PC-9 (cell line): ENCODE results near the gene HELZ. TPM values are rescaled to one million over a fixed set of nuclear protein-coding genes. Genes with fewer than 3 reads are reported as not detected.
A peak's percentile ranks its signal among the peaks of the same experiment; 100 is the strongest.

ENCODE experiments used
- BruUV-seq: library from RNA; stranded (reverse); fragments of 400-500 nt; replicated peaks from 2 replicates; lab custom pipeline; 2021; lab: Mats Ljungman, UMichigan
- CTCF ChIA-PET: fragments of 300-600 bp; sonication (Branson Sonifier 250); formaldehyde crosslinking; loops from one replicate; lab custom pipeline; 2022; ENCODE audit warnings: antibody characterized with exemption; lab: Charles Lee
- POLR2A ChIA-PET: fragments of 300-600 bp; sonication (Branson Sonifier 250); formaldehyde crosslinking; loops from one replicate; lab custom pipeline; 2022; ENCODE audit warnings: antibody characterized with exemption; ENCODE audit not compliant: unreplicated experiment; lab: Charles Lee
- DNase-seq, 2 experiments: peaks; one replicate each; pipeline versions ENCODE4 v3.0.0 to v3.0.0-alpha.2; 2015 to 2022; ENCODE audit warnings: mixed read lengths in 1 of 2
- H2AFZ ChIP-seq: fragments of 200-600 bp; sonication (generic); 2 replicates; pipeline ENCODE4 v1.8.1; 2017; ENCODE audit warnings: antibody characterized with exemption
- H3F3A ChIP-seq: fragments of 200-600 bp; sonication (generic); 2 replicates; pipeline ENCODE4 v1.8.1; 2017; ENCODE audit warnings: antibody characterized with exemption, mild to moderate bottlenecking, low read depth; ENCODE audit not compliant: insufficient read depth
- H3K27ac ChIP-seq: fragments of 200-600 bp; sonication (generic); 2 replicates; pipeline ENCODE4 v1.6.1; 2016; ENCODE audit warnings: mixed run types
- H3K27me3 ChIP-seq: fragments of 200-600 bp; sonication (generic); 2 replicates; pipeline ENCODE4 v1.6.1; 2016; ENCODE audit warnings: low read depth, mixed run types; ENCODE audit not compliant: insufficient read depth
- H3K36me3 ChIP-seq: fragments of 200-600 bp; sonication (generic); 2 replicates; pipeline ENCODE4 v1.6.1; 2016; ENCODE audit warnings: low read depth, mixed run types
- H3K4me1 ChIP-seq: fragments of 200-600 bp; sonication (generic); replicated peaks from 2 replicates; pipeline ENCODE4 v1.6.1; 2016; ENCODE audit warnings: mixed run types; ENCODE audit not compliant: insufficient read depth
- H3K4me2 ChIP-seq: fragments of 200-600 bp; sonication (generic); 2 replicates; pipeline ENCODE4 v1.6.1; 2017; ENCODE audit warnings: mixed run types
- H3K4me3 ChIP-seq: fragments of 200-600 bp; sonication (generic); 2 replicates; pipeline ENCODE4 v1.6.1; 2016; ENCODE audit warnings: mixed run types
- H3K79me2 ChIP-seq: fragments of 200-600 bp; sonication (generic); 2 replicates; pipeline ENCODE4 v1.6.1; 2017; ENCODE audit warnings: low read depth, mixed run types
- H3K9me2 ChIP-seq: fragments of 200-600 bp; sonication (generic); 2 replicates; pipeline ENCODE4 v1.8.1; 2017; ENCODE audit warnings: mild to moderate bottlenecking; ENCODE audit not compliant: insufficient read depth
- H3K9me3 ChIP-seq: fragments of 200-600 bp; sonication (generic); 2 replicates; pipeline ENCODE4 v1.8.1; 2016; ENCODE audit warnings: low read depth; ENCODE audit not compliant: insufficient read depth
- H4K20me1 ChIP-seq: fragments of 200-600 bp; sonication (generic); 2 replicates; pipeline ENCODE4 v1.8.1; 2017; ENCODE audit not compliant: insufficient read depth
- CTCF ChIP-seq: fragments of 200-600 bp; sonication (generic); conservative IDR thresholded peaks from 2 replicates; pipeline ENCODE4 v1.6.1; 2017; ENCODE audit warnings: mixed run types, antibody characterized with exemption, mild to moderate bottlenecking, moderate library complexity
- EZH2 ChIP-seq: fragments of 200-600 bp; sonication (generic); IDR thresholded peaks from 2 replicates; pipeline ENCODE4 v1.8.0; 2017; ENCODE audit warnings: antibody characterized with exemption, low read depth
- intact Hi-C: fragments of 100-400 bp; cut with micrococcal nuclease; formaldehyde crosslinking; loops from one replicate; pipeline ENCODE4 v1.10.0; 2022; ENCODE audit not compliant: unreplicated experiment
- total RNA-seq: library from RNA; stranded (reverse); gene quantifications from 2 replicates; pipeline ENCODE4 v1.2.3, GENCODE V29; 2021

The HELZ gene
- total RNA-seq, 1 experiment from 2014 or later, result 38.0 TPM

GRCh38 chr17:67161573-67161972, 83.4 kb downstream of the HELZ start:
- H2AFZ ChIP-seq, result no peak overlapping the region
- H3F3A ChIP-seq, result no peaks in the 10 kb centered on the region
- no peaks in the 10 kb centered on the region for H3K27me3 ChIP-seq
- no peak overlapping the region for H3K4me3 ChIP-seq
- H3K79me2 ChIP-seq, result no peaks in the 10 kb centered on the region
- no peaks in the 10 kb centered on the region for H3K4me1 ChIP-seq
- no TSS peak for BruUV-seq
- H3K9me3 ChIP-seq, result no peaks in the 10 kb centered on the region
- intact Hi-C loops, result no loop called here
- no peak for DNase-seq
- H3K36me3 ChIP-seq, result peaks cover 7% of the 10 kb centered on the region; the same call in 1 of the 2 replicates
- H4K20me1 ChIP-seq, result no peaks in the 10 kb centered on the region; the same call in 1 of the 2 replicates
- H3K27ac ChIP-seq, result no peak overlapping the region
- TF ChIP-seq CTCF (no peak), EZH2 (no peak)
- H3K9me2 ChIP-seq, result no peaks in the 10 kb centered on the region
- ChIA-PET CTCF (no interaction called here), POLR2A (no interaction called here)
- no peak overlapping the region for H3K4me2 ChIP-seq

GRCh38 chr17:67160791-67161190, 84.2 kb downstream of the HELZ start:
- Histone ChIP-seq H3K27ac (no peak overlapping the region), H3F3A (no peaks in the 10 kb centered on the region), H3K79me2 (no peaks in the 10 kb centered on the region), H3K36me3 (peaks cover 3% of the 10 kb centered on the region; the same call in 1 of the 2 replicates), H3K4me3 (no peak overlapping the region), H3K9me3 (no peaks in the 10 kb centered on the region), H2AFZ (no peak overlapping the region), H3K9me2 (no peaks in the 10 kb centered on the region), H3K4me1 (no peaks in the 10 kb centered on the region), H3K4me2 (no peak overlapping the region), H3K27me3 (no peaks in the 10 kb centered on the region), H4K20me1 (no peaks in the 10 kb centered on the region; the same call in 1 of the 2 replicates)
- TF ChIP-seq EZH2 (no peak), CTCF (no peak)
- intact Hi-C loops, result no loop called here
- no TSS peak for BruUV-seq
- DNase-seq, result no peak
- ChIA-PET POLR2A (no interaction called here), CTCF (no interaction called here)

- TF ChIP-seq CTCF, result peak; percentile 46; the same call in 1 of the 2 replicates
- no peak for TF ChIP-seq EZH2
- Histone ChIP-seq H3K36me3 (no peaks in the 10 kb centered on the region), H3K79me2 (no peaks in the 10 kb centered on the region), H2AFZ (no peak overlapping the region), H3F3A (peaks cover 5% of the 10 kb centered on the region; the same call in 1 of the 2 replicates), H4K20me1 (peaks cover 3% of the 10 kb centered on the region), H3K9me3 (no peaks in the 10 kb centered on the region), H3K9me2 (no peaks in the 10 kb centered on the region), H3K4me3 (no peak overlapping the region), H3K4me1 (no peaks in the 10 kb centered on the region), H3K27ac (no peak overlapping the region), H3K27me3 (no peaks in the 10 kb centered on the region), H3K4me2 (no peak overlapping the region)
- DNase-seq, result no peak
- intact Hi-C loops, result loop anchor here (1.0 to 5.0 kb wide), 3 partner anchors 243 to 441 kb away; no protein-coding TSS in a partner anchor
- POLR2A ChIA-PET, result no interaction called here
- CTCF ChIA-PET, result interaction anchor here (1.2 kb wide), 1 partner anchor 430 kb away, joined by 3 read pairs; no protein-coding TSS in a partner anchor
- no TSS peak for BruUV-seq
These were observed 87.0 kb downstream of the HELZ start for GRCh38 chr17:67157732-67158639.
